Fibroblast of mammary gland (primary cell): ENCODE measurements around the gene ZAP70.

ENCODE experiments used
- DNase-seq: peaks from one replicate; pipeline ENCODE4 v3.0.0-alpha.2; 2010; ENCODE audit warnings: low read depth
- H3K4me3 ChIP-seq: 2 replicates; pipeline ENCODE4 v1.5.1; 2011; ENCODE audit warnings: low read depth, mild to moderate bottlenecking, low read length, moderate library complexity; ENCODE audit not compliant: control insufficient read depth
- TF ChIP-seq, protein P1 (sequence below): conservative IDR thresholded peaks from 2 replicates; pipeline ENCODE4 v1.5.1; 2011; ENCODE audit warnings: low read depth, low read length, inconsistent platforms; ENCODE audit not compliant: control insufficient read depth, insufficient read depth

ZAP70 gene

DNA sequence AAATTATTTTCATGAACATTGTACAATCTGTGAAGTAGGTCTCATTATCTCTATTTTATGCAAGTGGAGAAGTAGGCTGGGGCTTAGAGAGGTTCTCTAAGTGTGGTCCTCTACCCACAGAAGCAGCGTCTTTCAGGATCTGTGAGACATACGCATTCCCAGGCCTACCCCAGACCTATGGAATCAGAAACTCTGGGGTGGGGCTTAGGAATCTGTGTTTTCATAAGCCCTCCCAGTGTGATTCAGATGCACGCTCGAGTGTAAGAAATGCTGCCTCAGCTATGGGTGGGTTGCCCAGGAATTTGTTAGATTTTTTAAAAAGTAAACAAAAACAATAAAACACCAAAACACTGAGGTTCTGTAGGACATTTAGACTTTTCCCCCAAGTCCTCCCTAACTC, 14.8 kb upstream of the ZAP70 start:
- H3K4me3 ChIP-seq = no peak overlapping the region
- TF ChIP-seq, protein P1, sequence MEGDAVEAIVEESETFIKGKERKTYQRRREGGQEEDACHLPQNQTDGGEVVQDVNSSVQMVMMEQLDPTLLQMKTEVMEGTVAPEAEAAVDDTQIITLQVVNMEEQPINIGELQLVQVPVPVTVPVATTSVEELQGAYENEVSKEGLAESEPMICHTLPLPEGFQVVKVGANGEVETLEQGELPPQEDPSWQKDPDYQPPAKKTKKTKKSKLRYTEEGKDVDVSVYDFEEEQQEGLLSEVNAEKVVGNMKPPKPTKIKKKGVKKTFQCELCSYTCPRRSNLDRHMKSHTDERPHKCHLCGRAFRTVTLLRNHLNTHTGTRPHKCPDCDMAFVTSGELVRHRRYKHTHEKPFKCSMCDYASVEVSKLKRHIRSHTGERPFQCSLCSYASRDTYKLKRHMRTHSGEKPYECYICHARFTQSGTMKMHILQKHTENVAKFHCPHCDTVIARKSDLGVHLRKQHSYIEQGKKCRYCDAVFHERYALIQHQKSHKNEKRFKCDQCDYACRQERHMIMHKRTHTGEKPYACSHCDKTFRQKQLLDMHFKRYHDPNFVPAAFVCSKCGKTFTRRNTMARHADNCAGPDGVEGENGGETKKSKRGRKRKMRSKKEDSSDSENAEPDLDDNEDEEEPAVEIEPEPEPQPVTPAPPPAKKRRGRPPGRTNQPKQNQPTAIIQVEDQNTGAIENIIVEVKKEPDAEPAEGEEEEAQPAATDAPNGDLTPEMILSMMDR = no peak
- DNase-seq = no peak

GRCh38 chr2:97699765-97700444, 13.5 kb upstream of the ZAP70 start:
- TF ChIP-seq, protein P1 = peak; percentile 79
- H3K4me3 ChIP-seq = no peak overlapping the region
- peak; percentile 59 for DNase-seq

DNA sequence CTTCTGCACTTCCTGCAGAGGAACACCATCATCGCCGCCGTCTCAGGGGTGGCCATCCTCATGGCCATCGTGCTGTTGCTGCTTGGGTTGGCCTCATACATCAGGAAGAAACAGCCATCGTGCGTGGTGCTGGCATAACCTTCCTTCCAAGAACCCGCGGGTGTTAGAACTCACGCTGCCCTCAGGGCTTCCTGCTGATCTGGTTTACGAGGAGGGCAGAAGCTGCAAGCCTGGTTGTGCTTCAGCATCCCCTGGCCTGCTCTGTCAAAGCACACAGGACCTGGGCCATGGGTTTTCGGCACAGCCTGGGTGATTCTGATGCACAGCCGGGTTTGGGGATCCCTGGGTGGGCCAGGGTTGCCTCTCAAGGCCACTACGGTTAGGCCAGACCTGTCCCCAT, 12.2 kb upstream of the ZAP70 start:
- DNase-seq = no peak
- TF ChIP-seq, protein P1 = no peak
- no peak overlapping the region for H3K4me3 ChIP-seq

GRCh38 chr2:97701851-97702465, 11.4 kb upstream of the ZAP70 start:
- no peak overlapping the region for H3K4me3 ChIP-seq
- peak; percentile 58 for DNase-seq
- TF ChIP-seq, protein P1 = no peak

DNA sequence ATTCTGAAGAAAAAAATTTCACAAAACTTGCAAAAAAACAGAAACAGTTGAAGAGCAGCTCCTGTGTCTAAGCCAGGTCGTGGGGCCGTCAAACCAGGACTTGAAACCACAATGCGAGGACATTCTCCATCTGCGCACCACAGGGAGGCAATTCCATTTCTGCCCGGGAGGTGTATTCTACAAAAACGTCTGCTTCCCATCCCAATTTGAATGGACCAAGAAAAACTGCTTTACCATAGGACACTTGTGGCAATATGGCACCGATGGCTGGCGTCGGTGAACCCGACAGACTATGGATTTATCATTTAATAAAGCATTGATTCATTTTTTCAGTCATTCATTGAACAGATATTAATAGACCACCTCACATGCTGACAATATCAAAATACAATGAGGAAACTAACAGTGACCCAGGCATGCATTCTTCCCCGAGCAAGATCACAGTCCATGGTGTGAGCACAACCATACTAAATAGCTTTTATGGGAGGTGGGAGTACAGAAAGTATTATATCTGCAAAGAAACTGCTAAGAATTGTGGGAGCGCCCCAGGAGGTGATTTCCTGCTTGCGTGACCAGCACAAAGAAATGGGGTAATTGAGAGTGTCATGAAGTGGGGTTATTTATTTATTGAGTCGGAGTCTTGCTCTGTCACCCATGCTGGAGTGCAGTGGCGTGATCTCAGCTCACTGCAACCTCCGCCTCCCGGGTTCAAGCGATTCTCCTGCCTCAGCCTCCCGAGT, 10.5 kb upstream of the ZAP70 start:
- TF ChIP-seq, protein P1 = no peak
- DNase-seq = no peak
- H3K4me3 ChIP-seq = no peak overlapping the region

- TF ChIP-seq, protein P1 = no peak
- H3K4me3 ChIP-seq = no peak overlapping the region
- DNase-seq = no peak
Measured at GRCh38 chr2:97703741-97704140, 9.6 kb upstream of the ZAP70 start.
